Lower lobe of right lung (tissue), 2 donors: ENCODE results near the gene COL11A2. TPM values are rescaled to one million over a fixed set of nuclear protein-coding genes. Genes with fewer than 3 reads are reported as not detected.

Experiments used
- ATAC-seq, 2 donors: fragments of 200-7000 bp; cut with Tn5 transposase; one replicate each; pipeline ENCODE4 v1.9.1; 2020 to 2022; ENCODE audit warnings: mild to moderate bottlenecking in 2 of 2, moderate library complexity in 2 of 2
- DNase-seq: peaks from one replicate; pipeline ENCODE4 v3.0.0-alpha.2; 2020
- H3K27ac ChIP-seq: fragments of 200-600 bp; one replicate; pipeline ENCODE4 v1.8.0; 2022
- H3K27me3 ChIP-seq: fragments of 200-600 bp; one replicate; pipeline ENCODE4 v1.8.0; 2022; ENCODE audit warnings: low read depth
- H3K36me3 ChIP-seq: fragments of 200-600 bp; one replicate; pipeline ENCODE4 v1.8.0; 2022; ENCODE audit warnings: mild to moderate bottlenecking
- H3K4me1 ChIP-seq: fragments of 200-600 bp; one replicate; pipeline ENCODE4 v1.8.0; 2022
- H3K4me3 ChIP-seq: fragments of 200-600 bp; one replicate; pipeline ENCODE4 v1.8.0; 2022; ENCODE audit warnings: mild to moderate bottlenecking
- H3K9me3 ChIP-seq: fragments of 200-600 bp; one replicate; pipeline ENCODE4 v1.8.0; 2022
- CTCF ChIP-seq: fragments of 200-600 bp; IDR thresholded peaks from one replicate; pipeline ENCODE4 v1.8.0; 2022; ENCODE audit warnings: antibody characterized with exemption, mild to moderate bottlenecking
- intact Hi-C: fragments of 100-400 bp; cut with DNase I; formaldehyde crosslinking; loops from one replicate; pipeline ENCODE4 v1.11.0; 2022
- total RNA-seq: library from RNA; stranded (reverse); fragmentation: NEBNext Ultra II Directional; extraction: Animal tissue kit (Norgen Biotek cat#: 25700); gene quantifications from one replicate; pipeline ENCODE4 v1.2.1, GENCODE V29; 2021
- donor health status: DM: no; HTN: yes; CAD: no; lungs with severe emphysema.

COL11A2 gene
- total RNA-seq, 1 donor from 2014 or later = 0.77 TPM

GRCh38 chr6:33136310-33136900 is 55.9 kb downstream of the COL11A2 start:
- ATAC-seq = no peak
- no peaks in the 10 kb centered on the region for H3K9me3 ChIP-seq
- H3K27me3 ChIP-seq = peaks cover 4% of the 10 kb centered on the region
- H3K4me3 ChIP-seq = no peak overlapping the region
- no peak for TF ChIP-seq CTCF
- no peak for DNase-seq
- no peaks in the 10 kb centered on the region for H3K36me3 ChIP-seq
- H3K4me1 ChIP-seq = no peaks in the 10 kb centered on the region
- intact Hi-C loops = no loop called here
- H3K27ac ChIP-seq = no peak overlapping the region

DNA sequence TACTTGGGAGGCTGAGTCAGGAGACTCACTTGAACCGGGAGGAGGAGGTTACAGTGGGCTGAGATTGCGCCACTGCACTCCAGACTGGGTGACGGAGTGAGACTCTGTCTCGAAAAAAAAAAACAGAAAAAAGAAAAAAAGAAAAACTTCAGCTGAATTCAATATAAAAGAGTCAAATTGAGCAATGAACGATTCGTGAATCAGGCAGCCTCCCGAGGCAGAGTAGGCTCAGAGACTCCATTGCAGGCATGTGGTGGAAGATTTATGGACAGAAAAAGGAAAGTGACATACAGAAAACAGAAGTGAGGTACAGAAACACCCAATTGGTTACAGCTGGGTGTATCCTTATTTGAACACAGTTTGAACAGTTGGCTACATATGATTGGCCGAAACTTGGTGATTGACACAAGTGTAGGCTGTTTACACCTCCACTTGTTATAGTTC is 60.2 kb downstream of the COL11A2 start:
- TF ChIP-seq CTCF = no peak
- intact Hi-C loops = no loop called here
- H3K4me3 ChIP-seq = no peak overlapping the region
- DNase-seq (peak; percentile 48), ATAC-seq (peak in 1 of 2 donors; percentile 38)
- H3K27ac ChIP-seq = no peak overlapping the region
- no peaks in the 10 kb centered on the region for H3K4me1 ChIP-seq
- no peaks in the 10 kb centered on the region for H3K36me3 ChIP-seq
- H3K27me3 ChIP-seq = peaks cover 4% of the 10 kb centered on the region
- H3K9me3 ChIP-seq = no peaks in the 10 kb centered on the region

- DNase-seq (no peak), ATAC-seq (no peak)
- no peak overlapping the region for H3K27ac ChIP-seq
- no peak overlapping the region for H3K4me3 ChIP-seq
- H3K4me1 ChIP-seq = no peaks in the 10 kb centered on the region
- H3K36me3 ChIP-seq = no peaks in the 10 kb centered on the region
- no peaks in the 10 kb centered on the region for H3K9me3 ChIP-seq
- intact Hi-C loops = no loop called here
- no peak for TF ChIP-seq CTCF
- H3K27me3 ChIP-seq = no peaks in the 10 kb centered on the region
Observed at GRCh38 chr6:33128318-33128717, 63.9 kb downstream of the COL11A2 start.

- ATAC-seq = peak; percentile 76 to 77
- DNase-seq = peak; percentile 88
- intact Hi-C loops = no loop called here
Observed at GRCh38 chr6:33126101-33126714, 66.1 kb downstream of the COL11A2 start.

DNA sequence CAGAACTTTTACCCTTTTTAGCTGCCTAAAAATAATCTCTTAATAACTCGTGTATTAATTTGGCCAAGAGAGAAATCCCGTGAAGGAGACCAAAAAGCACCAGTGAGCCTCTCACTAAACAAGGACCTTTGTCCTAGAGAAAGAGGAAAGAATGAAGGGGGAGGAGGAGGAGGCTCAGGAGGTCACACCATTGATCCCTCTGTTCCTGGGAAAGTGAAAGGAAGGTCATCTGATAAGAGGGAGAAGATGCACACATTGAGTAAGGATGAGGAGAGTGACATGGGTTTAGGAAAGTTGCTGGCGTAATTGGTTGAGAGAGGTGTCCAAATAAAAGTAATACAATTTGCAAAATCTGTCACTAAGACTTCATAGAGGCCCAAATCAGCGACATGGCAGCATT is 67.3 kb downstream of the COL11A2 start:
- DNase-seq = no peak
- intact Hi-C loops = no loop called here
- Histone ChIP-seq H3K27me3 (no peaks in the 10 kb centered on the region), H3K4me3 (no peak overlapping the region), H3K4me1 (no peaks in the 10 kb centered on the region), H3K9me3 (no peaks in the 10 kb centered on the region), H3K27ac (no peak overlapping the region), H3K36me3 (no peaks in the 10 kb centered on the region)
- no peak for ATAC-seq
- TF ChIP-seq CTCF = no peak

More at GRCh38 chr6:33126101-33126714, 66.1 kb downstream of the COL11A2 start:
- Histone ChIP-seq H3K27ac (no peak overlapping the region), H3K4me1 (no peaks in the 10 kb centered on the region), H3K27me3 (no peaks in the 10 kb centered on the region), H3K4me3 (no peak overlapping the region), H3K9me3 (no peaks in the 10 kb centered on the region), H3K36me3 (no peaks in the 10 kb centered on the region)
- TF ChIP-seq CTCF = peak; percentile 78
